ENCODE results near the gene CMSS1. TPM values are rescaled to one million over a fixed set of nuclear protein-coding genes. Genes with fewer than 3 reads are reported as not detected.

CMSS1 gene
- total RNA-seq, 1 experiment from 2014 or later = 64.1 TPM

DNA sequence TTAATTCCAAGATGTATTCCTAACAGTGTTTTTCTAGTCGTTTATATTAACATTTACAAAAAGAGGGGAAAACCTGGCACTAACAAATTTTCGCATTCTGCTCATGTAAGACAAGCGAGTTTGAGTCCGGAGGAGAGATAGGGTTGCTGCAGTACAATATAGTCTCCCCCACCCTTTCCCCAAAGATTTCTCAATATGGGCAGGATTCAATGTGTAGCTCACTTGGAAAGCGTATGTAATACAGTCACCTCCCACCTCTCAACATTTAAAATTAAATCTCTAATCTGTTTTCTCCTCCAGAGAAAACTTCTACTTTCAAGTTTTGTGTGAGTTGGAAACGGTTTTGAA is 57.9 kb downstream of the CMSS1 start:
- TF ChIP-seq EZH2phosphoT487 (IDR thresholded peaks at IDR 0.05; ENCODE audit: borderline replicate concordance) (no peak), SP1 (IDR thresholded peaks at IDR 0.05; ENCODE audit: low read depth) (no peak), TCF7L2 (IDR thresholded peaks at IDR 0.05; ENCODE audit: borderline replicate concordance, extremely low read depth, insufficient read depth, insufficient read length) (no peak), SIN3A (IDR thresholded peaks at IDR 0.05; ENCODE audit: low read depth) (no peak), EGR1 (IDR thresholded peaks at IDR 0.05; ENCODE audit: low read depth) (no peak), CTCF (IDR thresholded peaks at IDR 0.05 in 2 of 3, conservative IDR thresholded peaks at IDR 0.05 in 1 of 3; ENCODE audit: borderline replicate concordance in 1 of 3, insufficient read depth in 1 of 3, low read depth in 2 of 3, low read length in 2 of 3) (no peak), EZH2 (IDR thresholded peaks at IDR 0.05) (no peak), FOSL1 (IDR thresholded peaks at IDR 0.05; ENCODE audit: low read depth) (no peak), ZNF274 (IDR thresholded peaks at IDR 0.05; ENCODE audit: low read depth, low read length) (no peak), CEBPB (IDR thresholded peaks at IDR 0.05; ENCODE audit: low read depth) (no peak), POLR2AphosphoS5 (IDR thresholded peaks at IDR 0.05; ENCODE audit: low read depth, low read length) (no peak), ZBTB33 (IDR thresholded peaks at IDR 0.05; ENCODE audit: extremely low read depth, insufficient replicate concordance, low read length) (no peak), JUND (IDR thresholded peaks at IDR 0.05) (no peak), SRF (IDR thresholded peaks at IDR 0.05; ENCODE audit: low read depth) (no peak), ZFX (IDR thresholded peaks at IDR 0.05) (no peak), POLR2A (IDR thresholded peaks at IDR 0.05; ENCODE audit: borderline replicate concordance, extremely low read depth, insufficient read depth, insufficient read length) (no peak), RAD21 (IDR thresholded peaks at IDR 0.05; ENCODE audit: low read depth) (no peak)
- TF ChIP-seq, protein P1, sequence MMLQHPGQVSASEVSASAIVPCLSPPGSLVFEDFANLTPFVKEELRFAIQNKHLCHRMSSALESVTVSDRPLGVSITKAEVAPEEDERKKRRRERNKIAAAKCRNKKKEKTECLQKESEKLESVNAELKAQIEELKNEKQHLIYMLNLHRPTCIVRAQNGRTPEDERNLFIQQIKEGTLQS (IDR thresholded peaks at IDR 0.05) = no peak
- TF ChIP-seq, protein P2, sequence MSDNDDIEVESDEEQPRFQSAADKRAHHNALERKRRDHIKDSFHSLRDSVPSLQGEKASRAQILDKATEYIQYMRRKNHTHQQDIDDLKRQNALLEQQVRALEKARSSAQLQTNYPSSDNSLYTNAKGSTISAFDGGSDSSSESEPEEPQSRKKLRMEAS (IDR thresholded peaks at IDR 0.05) = no peak
- no peaks in the 10 kb centered on the region for H3K36me3 ChIP-seq (ENCODE audit: control insufficient read depth in 1 of 2, insufficient read depth in 2 of 2, low read length in 2 of 2)
- ChIA-PET RAD21 (ENCODE audit: low non-redundant PET in 1 of 2, low total read pairs in 2 of 2, uncharacterized antibody in 2 of 2, unreplicated experiment in 2 of 2) (no interaction called here), POLR2A (no interaction called here), CTCF (no interaction called here)
- no peaks in the 10 kb centered on the region for H3K9me2 ChIP-seq (ENCODE audit: insufficient read depth)
- BruUV-seq (replicated peaks) = no TSS peak
- intact Hi-C loops (cut with micrococcal nuclease) = no loop called here
- H3K27ac ChIP-seq (ENCODE audit: low read depth, low read length) = no peak overlapping the region
- H3K9me3 ChIP-seq (ENCODE audit: control insufficient read depth in 1 of 2, insufficient read depth in 1 of 2, low read depth in 1 of 2, low read length in 2 of 2) = no peaks in the 10 kb centered on the region
- no peak overlapping the region for H3K9ac ChIP-seq (ENCODE audit: low read length)
- DNase-seq (ENCODE audit: low read depth, low spot score) (no peak), ATAC-seq (no peak)
- H4K20me1 ChIP-seq (ENCODE audit: insufficient read depth) = no peaks in the 10 kb centered on the region
- peaks cover 12% of the 10 kb centered on the region; the same call in 1 of the 2 replicates for H3K79me2 ChIP-seq (ENCODE audit: insufficient read depth, low read length)
- no peaks in the 10 kb centered on the region for H3K27me3 ChIP-seq (ENCODE audit: insufficient read depth, low read length)
- H3K4me1 ChIP-seq (ENCODE audit: control insufficient read depth in 1 of 2, insufficient read depth in 2 of 2, low read length in 2 of 2) = peaks cover 0 to 13% of the 10 kb centered on the region in 2 experiments; a peak in 2 of 4 replicates
- H3K4me2 ChIP-seq (ENCODE audit: low read length) = no peak overlapping the region
- H3K4me3 ChIP-seq (replicated peaks in 1 of 2; ENCODE audit: low read depth in 1 of 2, low read length in 2 of 2) = no peak overlapping the region
- H2AFZ ChIP-seq (ENCODE audit: low read depth, low read length, poor library complexity, severe bottlenecking) = no peak overlapping the region
